K562 (cell line): Measurements from ENCODE around the gene ZNF566. TPM values are rescaled to one million over a fixed set of nuclear protein-coding genes. Genes with fewer than 3 reads are reported as not detected.
"Not testable (repeated sequence)": the region's sequence is repeated elsewhere in the genome, so short reads cannot be mapped to it uniquely, and the experiment has no call there.

Source experiments
- ATAC-seq: fragments of 200-7000 bp; cut with Tn5 transposase; 3 replicates; pipeline ENCODE4 v1.9.1; 2020; ENCODE audit warnings: moderate library complexity
- BruUV-seq: library from RNA; stranded (reverse); fragments of 400-500 nt; replicated peaks from 2 replicates; lab custom pipeline; 2021; lab: Mats Ljungman, UMichigan
- CTCF ChIA-PET: fragments of 300-600 bp; formaldehyde crosslinking; extraction: SDS; loops from one replicate; lab custom pipeline; 2021; ENCODE audit warnings: low intra/inter-chr PET ratio; lab: Yijun Ruan, JAX
- POLR2A ChIA-PET: fragments of 300-600, 350-650 bp; sonication (Branson Sonifier 250); formaldehyde crosslinking; extraction: SDS; loops from one replicate; lab custom pipeline; 2021; ENCODE audit warnings: antibody characterized with exemption, inconsistent platforms; lab: Yijun Ruan, JAX
- DNase-seq, 4 experiments: peaks; one replicate each; pipeline versions ENCODE4 v3.0.0 to v3.0.0-alpha.2; 2011 to 2018; ENCODE audit warnings: low spot score in 3 of 4, mixed read lengths in 3 of 4; ENCODE audit errors: extremely low read depth in 1 of 4
- FAIRE-seq: peaks from 2 replicates; lab custom pipeline; 2011; peaks lifted over from hg19 to GRCh38; lab: Jason Lieb, UNC
- H2AFZ ChIP-seq: 2 replicates; pipeline ENCODE4 v1.6.0; 2011; ENCODE audit warnings: low read depth, low read length, control low read depth, inconsistent platforms
- H3K27ac ChIP-seq: fragments of 200-600 bp; 3 replicates; pipeline ENCODE4 v1.8.0; 2011; ENCODE audit warnings: low read depth, mild to moderate bottlenecking, control low read depth, inconsistent platforms, low read length, moderate library complexity, mixed read lengths; ENCODE audit errors: extremely low read depth
- H3K27me3 ChIP-seq, 2 experiments: fragments of 300-600 bp in 1 of 2; 2 replicates in 1 of 2; 3 replicates in 1 of 2; pipeline versions ENCODE4 v1.6.0 to v1.8.0; 2011; ENCODE audit warnings: inconsistent platforms in 2 of 2, low read length in 2 of 2, mild to moderate bottlenecking in 1 of 2, mixed read lengths in 1 of 2, moderate library complexity in 1 of 2; ENCODE audit not compliant: control insufficient read depth in 2 of 2, insufficient read depth in 2 of 2
- H3K36me3 ChIP-seq: fragments of 300-600 bp; 3 replicates; pipeline ENCODE4 v1.8.0; 2011; ENCODE audit warnings: mild to moderate bottlenecking, low read length, inconsistent platforms; ENCODE audit not compliant: control insufficient read depth, insufficient read depth
- H3K4me1 ChIP-seq, 2 experiments: fragments of 200-600 bp in 1 of 2; replicated peaks in 1 of 2; 2 replicates in 1 of 2; 3 replicates in 1 of 2; pipeline versions ENCODE4 v1.5.1 to v1.8.0; 2011; ENCODE audit warnings: inconsistent platforms in 2 of 2, low read length in 2 of 2, mild to moderate bottlenecking in 1 of 2, mixed read lengths in 1 of 2, moderate library complexity in 1 of 2; ENCODE audit not compliant: control insufficient read depth in 2 of 2, insufficient read depth in 2 of 2
- H3K4me2 ChIP-seq: 2 replicates; pipeline ENCODE4 v1.6.1; 2011; ENCODE audit warnings: low read length, control low read depth, inconsistent platforms, mixed read lengths; ENCODE audit not compliant: insufficient read depth
- H3K4me3 ChIP-seq: fragments of 200-600 bp; sonication (generic), shearing (Covaris generic); 2 replicates; pipeline ENCODE4 v1.5.1; 2016; ENCODE audit warnings: control low read depth, inconsistent platforms
- H3K79me2 ChIP-seq: fragments of 200-600 bp; 3 replicates; pipeline ENCODE4 v1.8.0; 2011; ENCODE audit warnings: low read length, inconsistent platforms; ENCODE audit not compliant: control insufficient read depth, insufficient read depth
- H3K9ac ChIP-seq, 2 experiments: 2 replicates each; pipeline versions ENCODE4 v1.6.0 to v1.6.1; 2011; ENCODE audit warnings: low read depth in 2 of 2, low read length in 2 of 2, control low read depth in 1 of 2, inconsistent platforms in 1 of 2, mild to moderate bottlenecking in 1 of 2, mixed read lengths in 1 of 2; ENCODE audit not compliant: insufficient read depth in 1 of 2
- H3K9me1 ChIP-seq: one replicate; pipeline ENCODE4 v1.6.0; 2011; ENCODE audit warnings: inconsistent platforms, mild to moderate bottlenecking, low read length, moderate library complexity; ENCODE audit not compliant: control insufficient read depth, insufficient read depth
- H3K9me3 ChIP-seq: replicated peaks from 2 replicates; pipeline ENCODE4 v1.5.1; 2011; ENCODE audit warnings: low read depth, low read length, inconsistent platforms; ENCODE audit not compliant: control insufficient read depth, insufficient read depth
- H4K20me1 ChIP-seq: replicated peaks from 2 replicates; pipeline ENCODE4 v1.6.1; 2011; ENCODE audit warnings: low read length, inconsistent platforms, mixed read lengths; ENCODE audit not compliant: control insufficient read depth, insufficient read depth
- CTCF ChIP-seq, 3 experiments: IDR thresholded peaks in 2 of 3; conservative IDR thresholded peaks in 1 of 3; 2 replicates each; pipeline ENCODE4 v1.5.1; 2011 to 2012; ENCODE audit warnings: low read length in 3 of 3, mild to moderate bottlenecking in 3 of 3, control low read depth in 2 of 3, improper control_type of control experiment in 1 of 3, inconsistent platforms in 1 of 3, low read depth in 1 of 3, mixed read lengths in 1 of 3, moderate library complexity in 1 of 3; ENCODE audit not compliant: insufficient read depth in 2 of 3
- SMC3 ChIP-seq: conservative IDR thresholded peaks from 2 replicates; pipeline ENCODE4 v1.6.1; 2011; ENCODE audit warnings: low read depth, low read length, improper control_type of control experiment; ENCODE audit not compliant: insufficient read depth
- WGBS: fragments of 100-300 bp; shearing (Covaris generic); methylation state at CpG from one replicate; pipeline ENCODE4 v1.1.6; 2016; ENCODE audit warnings: low coverage, mixed read lengths; ENCODE audit not compliant: insufficient coverage; ENCODE audit errors: missing lambda C conversion rate; 5-methylcytosine and 5-hydroxymethylcytosine counted together
- in situ Hi-C: fragments of 300-500 bp; cut with MboI; formaldehyde crosslinking; loops from 4 replicates; pipeline ENCODE4 v1.15.0; 2018; ENCODE audit warnings: inconsistent platforms, mixed read lengths
- intact Hi-C: fragments of 100-400 bp; cut with micrococcal nuclease; formaldehyde crosslinking; loops from 2 replicates; pipeline ENCODE4 v1.14.2; 2022
- polyA plus RNA-seq, 8 experiments: library from polyadenylated mRNA; depleted of rRNA in 4 of 8; stranded (reverse) in 5 of 8; unstranded in 3 of 8; fragments of >200 nt; fragmentation: Nextera tagmentation in 2 of 8; fragmentation: Illumina TruSeq in 1 of 8; extraction: Ambion mirVana in 2 of 8; extraction: Trizol in 1 of 8; gene quantifications; 2 replicates each; pipeline versions ENCODE4 v1.2.1 to v1.2.3, GENCODE V29; 2011 to 2014; ENCODE audit warnings: inconsistent platforms in 1 of 8, missing spikeins in 1 of 8
- total RNA-seq, 7 experiments: library from RNA; depleted of rRNA in 6 of 7; stranded (reverse); fragments of >200 nt in 6 of 7; fragmentation: Illumina TruSeq in 2 of 7; extraction: Trizol in 2 of 7; gene quantifications; 2 replicates each; pipeline versions ENCODE4 v1.2.1 to v1.2.3, GENCODE V29; 2011 to 2021; ENCODE audit warnings: low replicate concordance in 1 of 7
- TF ChIP-seq, protein P1 (sequence below): fragments of 200-800 bp; sonication (Bioruptor generic); IDR thresholded peaks from 2 replicates; pipeline ENCODE4 v1.6.1; 2016; ENCODE audit warnings: missing genetic modification characterization, missing compliant biosample characterization
- TF ChIP-seq, protein P2 (sequence below): sonication (generic); formaldehyde crosslinking; IDR thresholded peaks from 2 replicates; pipeline ENCODE4 v1.8.1; 2023; ENCODE audit warnings: mild to moderate bottlenecking, missing genetic modification reagents

The ZNF566 gene
- total and polyA plus RNA-seq, 9 of the 15 experiments (the other 6 are each of a cell fraction or from before 2014, with no cell fraction given) = 5.5 to 11.4 (median 9.7) TPM

DNA sequence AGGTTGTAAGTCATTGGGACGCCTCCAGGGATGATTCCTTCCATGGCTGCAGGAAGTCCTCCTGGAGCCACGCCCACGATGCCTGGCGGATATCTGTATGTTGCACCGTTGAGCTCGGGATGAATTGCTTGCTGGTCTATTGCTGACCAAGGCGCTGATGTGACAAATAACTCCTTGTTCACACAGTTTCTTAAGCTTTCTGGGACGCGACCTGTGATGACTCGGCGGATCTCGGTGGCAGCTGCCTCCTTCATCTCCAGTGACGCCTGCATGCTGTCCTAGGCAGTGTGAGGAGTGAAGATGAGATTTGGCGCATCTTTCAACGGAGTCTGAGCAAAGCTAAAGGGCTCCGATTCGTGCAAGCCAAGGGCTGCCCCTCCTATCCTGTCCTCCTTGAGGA, 7.6 kb upstream of the ZNF566 start (continued):
- TF ChIP-seq, protein P1, sequence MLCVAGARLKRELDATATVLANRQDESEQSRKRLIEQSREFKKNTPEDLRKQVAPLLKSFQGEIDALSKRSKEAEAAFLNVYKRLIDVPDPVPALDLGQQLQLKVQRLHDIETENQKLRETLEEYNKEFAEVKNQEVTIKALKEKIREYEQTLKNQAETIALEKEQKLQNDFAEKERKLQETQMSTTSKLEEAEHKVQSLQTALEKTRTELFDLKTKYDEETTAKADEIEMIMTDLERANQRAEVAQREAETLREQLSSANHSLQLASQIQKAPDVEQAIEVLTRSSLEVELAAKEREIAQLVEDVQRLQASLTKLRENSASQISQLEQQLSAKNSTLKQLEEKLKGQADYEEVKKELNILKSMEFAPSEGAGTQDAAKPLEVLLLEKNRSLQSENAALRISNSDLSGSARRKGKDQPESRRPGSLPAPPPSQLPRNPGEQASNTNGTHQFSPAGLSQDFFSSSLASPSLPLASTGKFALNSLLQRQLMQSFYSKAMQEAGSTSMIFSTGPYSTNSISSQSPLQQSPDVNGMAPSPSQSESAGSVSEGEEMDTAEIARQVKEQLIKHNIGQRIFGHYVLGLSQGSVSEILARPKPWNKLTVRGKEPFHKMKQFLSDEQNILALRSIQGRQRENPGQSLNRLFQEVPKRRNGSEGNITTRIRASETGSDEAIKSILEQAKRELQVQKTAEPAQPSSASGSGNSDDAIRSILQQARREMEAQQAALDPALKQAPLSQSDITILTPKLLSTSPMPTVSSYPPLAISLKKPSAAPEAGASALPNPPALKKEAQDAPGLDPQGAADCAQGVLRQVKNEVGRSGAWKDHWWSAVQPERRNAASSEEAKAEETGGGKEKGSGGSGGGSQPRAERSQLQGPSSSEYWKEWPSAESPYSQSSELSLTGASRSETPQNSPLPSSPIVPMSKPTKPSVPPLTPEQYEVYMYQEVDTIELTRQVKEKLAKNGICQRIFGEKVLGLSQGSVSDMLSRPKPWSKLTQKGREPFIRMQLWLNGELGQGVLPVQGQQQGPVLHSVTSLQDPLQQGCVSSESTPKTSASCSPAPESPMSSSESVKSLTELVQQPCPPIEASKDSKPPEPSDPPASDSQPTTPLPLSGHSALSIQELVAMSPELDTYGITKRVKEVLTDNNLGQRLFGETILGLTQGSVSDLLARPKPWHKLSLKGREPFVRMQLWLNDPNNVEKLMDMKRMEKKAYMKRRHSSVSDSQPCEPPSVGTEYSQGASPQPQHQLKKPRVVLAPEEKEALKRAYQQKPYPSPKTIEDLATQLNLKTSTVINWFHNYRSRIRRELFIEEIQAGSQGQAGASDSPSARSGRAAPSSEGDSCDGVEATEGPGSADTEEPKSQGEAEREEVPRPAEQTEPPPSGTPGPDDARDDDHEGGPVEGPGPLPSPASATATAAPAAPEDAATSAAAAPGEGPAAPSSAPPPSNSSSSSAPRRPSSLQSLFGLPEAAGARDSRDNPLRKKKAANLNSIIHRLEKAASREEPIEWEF (CRISPR knock-in tag) = no peak

DNA sequence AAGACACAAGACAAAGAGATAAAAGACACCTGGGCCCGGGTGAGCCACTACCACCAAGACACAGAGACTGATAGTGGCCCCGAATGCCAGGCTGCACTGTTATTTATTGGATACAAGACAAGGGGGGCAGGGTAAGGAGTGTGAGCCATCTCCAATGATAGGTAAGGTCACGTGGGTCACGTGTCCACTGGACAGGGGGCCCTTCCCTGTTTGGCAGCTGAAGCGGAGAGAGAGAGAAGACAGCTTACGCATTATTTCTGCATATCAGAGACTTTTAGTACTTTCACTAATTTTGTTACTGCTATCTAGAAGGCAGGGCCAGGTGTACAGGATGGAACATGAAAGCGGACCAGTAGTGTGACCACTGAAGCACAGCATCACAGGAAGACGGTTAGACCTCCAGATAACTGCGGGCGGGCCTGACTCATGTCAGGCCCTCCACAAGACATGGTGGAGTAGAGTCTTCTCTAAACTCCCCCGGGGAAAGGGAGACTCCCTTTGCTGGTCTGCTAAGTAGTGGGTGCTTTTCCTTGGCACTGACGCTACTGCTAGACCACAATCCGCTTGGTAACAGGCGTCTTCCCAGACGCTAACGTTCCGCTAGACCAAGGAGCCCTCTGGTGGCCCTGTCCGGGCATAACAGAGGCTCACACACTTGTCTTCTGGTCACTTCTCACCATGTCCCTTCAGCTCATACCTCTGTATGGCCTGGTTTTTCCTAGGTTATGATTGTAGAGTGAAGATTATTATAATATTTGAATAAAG, 3.5 kb upstream of the ZNF566 start:
- FAIRE-seq, CTCF ChIA-PET, H4K20me1 ChIP-seq, H3K4me2 ChIP-seq, H3K4me3 ChIP-seq, H3K9me3 ChIP-seq, H3K9ac ChIP-seq, H3K27ac ChIP-seq, BruUV-seq, ATAC-seq, POLR2A ChIA-PET, H3K27me3 ChIP-seq, in situ Hi-C loops, H3K36me3 ChIP-seq, H3K9me1 ChIP-seq, H2AFZ ChIP-seq: not testable (repeated sequence)
- Histone ChIP-seq H3K4me1 (peaks cover 4 to 11% of the 10 kb centered on the region in 2 experiments; a peak in 3 of 5 replicates), H3K79me2 (peaks cover 14% of the 10 kb centered on the region)
- 30% methylated on average over 17 of the region's 18 CpGs for WGBS
- DNase-seq = peak; percentile 21 to 69 (median 24)
- intact Hi-C loops = loop anchor here (2.0 to 5.0 kb wide), 2 partner anchors 114 to 301 kb away; partner anchors contain the start of gene ZFP14
- TF ChIP-seq, protein P2, sequence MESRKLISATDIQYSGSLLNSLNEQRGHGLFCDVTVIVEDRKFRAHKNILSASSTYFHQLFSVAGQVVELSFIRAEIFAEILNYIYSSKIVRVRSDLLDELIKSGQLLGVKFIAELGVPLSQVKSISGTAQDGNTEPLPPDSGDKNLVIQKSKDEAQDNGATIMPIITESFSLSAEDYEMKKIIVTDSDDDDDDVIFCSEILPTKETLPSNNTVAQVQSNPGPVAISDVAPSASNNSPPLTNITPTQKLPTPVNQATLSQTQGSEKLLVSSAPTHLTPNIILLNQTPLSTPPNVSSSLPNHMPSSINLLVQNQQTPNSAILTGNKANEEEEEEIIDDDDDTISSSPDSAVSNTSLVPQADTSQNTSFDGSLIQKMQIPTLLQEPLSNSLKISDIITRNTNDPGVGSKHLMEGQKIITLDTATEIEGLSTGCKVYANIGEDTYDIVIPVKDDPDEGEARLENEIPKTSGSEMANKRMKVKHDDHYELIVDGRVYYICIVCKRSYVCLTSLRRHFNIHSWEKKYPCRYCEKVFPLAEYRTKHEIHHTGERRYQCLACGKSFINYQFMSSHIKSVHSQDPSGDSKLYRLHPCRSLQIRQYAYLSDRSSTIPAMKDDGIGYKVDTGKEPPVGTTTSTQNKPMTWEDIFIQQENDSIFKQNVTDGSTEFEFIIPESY (CRISPR knock-in tag) = peak; percentile 63; the same call in 1 of the 2 replicates
- TF ChIP-seq CTCF (IDR thresholded peaks at IDR 0.05 in 2 of 3, conservative IDR thresholded peaks at IDR 0.05 in 1 of 3; ENCODE audit: insufficient read depth in 2 of 3, low read depth in 1 of 3, low read length in 3 of 3) (peak; percentile 54 to 60 (median 56)), SMC3 (peak; percentile 65)
